ENCODE results near the gene IL1RN.

DNA sequence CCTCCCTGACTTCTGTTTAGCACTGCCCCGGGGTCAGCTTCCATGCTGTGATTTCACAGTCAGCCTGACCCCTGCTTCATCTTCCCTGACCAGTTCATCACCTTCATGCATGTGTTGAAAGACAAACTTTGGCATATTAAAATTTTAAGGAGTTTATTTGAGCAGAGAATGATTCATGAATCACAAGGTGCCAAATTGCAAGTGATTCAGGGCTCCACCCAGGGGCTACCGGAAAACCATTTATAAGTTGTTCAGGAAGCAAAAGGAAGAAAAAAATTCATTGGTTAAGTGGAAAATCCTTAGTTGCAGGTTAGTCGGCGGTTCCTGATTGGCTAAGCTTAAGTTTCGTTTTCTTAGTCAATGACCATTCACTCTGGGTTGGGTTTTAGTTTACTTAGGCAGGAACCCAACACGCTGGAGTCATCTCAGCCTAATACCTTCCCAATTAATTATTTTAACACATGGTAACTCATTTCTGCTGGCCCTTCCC is 49.0 kb upstream of the IL1RN start:
- TF ChIP-seq, protein P1, sequence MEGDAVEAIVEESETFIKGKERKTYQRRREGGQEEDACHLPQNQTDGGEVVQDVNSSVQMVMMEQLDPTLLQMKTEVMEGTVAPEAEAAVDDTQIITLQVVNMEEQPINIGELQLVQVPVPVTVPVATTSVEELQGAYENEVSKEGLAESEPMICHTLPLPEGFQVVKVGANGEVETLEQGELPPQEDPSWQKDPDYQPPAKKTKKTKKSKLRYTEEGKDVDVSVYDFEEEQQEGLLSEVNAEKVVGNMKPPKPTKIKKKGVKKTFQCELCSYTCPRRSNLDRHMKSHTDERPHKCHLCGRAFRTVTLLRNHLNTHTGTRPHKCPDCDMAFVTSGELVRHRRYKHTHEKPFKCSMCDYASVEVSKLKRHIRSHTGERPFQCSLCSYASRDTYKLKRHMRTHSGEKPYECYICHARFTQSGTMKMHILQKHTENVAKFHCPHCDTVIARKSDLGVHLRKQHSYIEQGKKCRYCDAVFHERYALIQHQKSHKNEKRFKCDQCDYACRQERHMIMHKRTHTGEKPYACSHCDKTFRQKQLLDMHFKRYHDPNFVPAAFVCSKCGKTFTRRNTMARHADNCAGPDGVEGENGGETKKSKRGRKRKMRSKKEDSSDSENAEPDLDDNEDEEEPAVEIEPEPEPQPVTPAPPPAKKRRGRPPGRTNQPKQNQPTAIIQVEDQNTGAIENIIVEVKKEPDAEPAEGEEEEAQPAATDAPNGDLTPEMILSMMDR (IDR thresholded peaks at IDR 0.05; ENCODE audit: low read length): no peak
- no peak for TF ChIP-seq EZH2phosphoT487 (IDR thresholded peaks at IDR 0.05; ENCODE audit: low read length)
- TF ChIP-seq EZH2 (optimal IDR thresholded peaks at IDR 0.05; ENCODE audit: low read depth, low read length): no peak
